Measurements from ENCODE around the gene SLC16A2. TPM values are rescaled to one million over a fixed set of nuclear protein-coding genes. Genes with fewer than 3 reads are reported as not detected.

Gene SLC16A2
- total RNA-seq (2022; extraction: Qiagen RNA extraction; ENCODE audit: low read depth) = 20.1 to 23.8 TPM (median 22.7 TPM) in 5 replicates

GRCh38 chrX:74421036-74421739, at the start of gene SLC16A2:
Gene SLC16A2, plus strand, starts transcription at chrX:74421493. Its CDS starts 145 bp downstream, at chrX:74421638.

Other genes with a start within 250 kb of the SLC16A2 start
- gene ZCCHC13, start 117.3 kb upstream of the SLC16A2 start, total RNA-seq (2022; extraction: Qiagen RNA extraction; ENCODE audit: low read depth) = not detected in 5 replicates
- gene RLIM, start 193.1 kb downstream of the SLC16A2 start, total RNA-seq (2022; extraction: Qiagen RNA extraction; ENCODE audit: low read depth) = 12.3 to 18.5 TPM (median 16.9 TPM) in 5 replicates

All from A549 treated with GW870086 at 1 μM for 4 hours (cell line).